SKM-1 treated with dmso at 0.1 percent for 144 hours (cell line): ENCODE measurements around the gene LDB2.
"Not testable (repeated sequence)": the region's sequence is repeated elsewhere in the genome, so short reads cannot be mapped to it uniquely, and the experiment has no call there.

ENCODE experiments used
- DNase-seq: peaks from one replicate; lab custom pipeline; 2025; ENCODE audit not compliant: unreplicated experiment; lab: John Stamatoyannopoulos, UW

The LDB2 gene

DNA sequence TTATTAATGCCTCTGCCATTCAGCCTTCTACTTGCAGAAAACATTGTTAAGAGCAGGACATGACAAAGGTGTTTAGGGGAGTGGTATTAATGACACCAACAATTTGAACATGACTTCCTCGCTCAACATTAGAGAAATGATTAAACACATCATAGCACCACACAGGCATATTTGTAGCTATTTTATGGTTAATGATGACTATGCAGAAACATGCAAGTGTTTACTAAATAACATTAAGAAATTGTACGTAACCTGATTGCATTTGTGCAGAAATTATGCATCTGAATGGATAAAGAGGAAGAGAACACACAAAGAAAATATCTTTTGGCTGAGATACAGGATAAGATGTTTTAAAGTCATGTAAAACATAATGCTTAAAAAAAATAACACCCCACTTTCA is 323.5 kb downstream of the LDB2 start:
- DNase-seq, result no peak

DNA sequence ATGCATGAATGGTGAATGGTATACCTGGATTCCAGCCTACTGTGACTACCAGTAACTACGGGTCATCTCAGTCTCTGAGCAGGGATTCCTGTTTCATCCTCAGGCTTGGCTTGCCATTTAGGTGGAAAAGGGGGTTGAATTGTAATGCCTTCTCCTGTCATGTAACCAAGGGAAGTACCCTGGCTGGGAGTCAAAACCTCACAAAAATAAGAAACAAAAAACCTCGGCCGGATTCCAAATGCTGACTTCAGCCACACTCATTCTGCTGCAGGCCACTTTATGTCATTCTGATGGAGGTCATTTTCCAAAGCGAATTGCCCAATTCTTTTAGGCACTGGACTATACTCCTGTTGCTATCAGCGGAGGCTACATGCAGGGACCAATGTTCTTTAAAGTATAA is 324.7 kb downstream of the LDB2 start:
- DNase-seq, result no peak

GRCh38 chr4:16573206-16573605 is 325.2 kb downstream of the LDB2 start:
- DNase-seq, result no peak

DNA sequence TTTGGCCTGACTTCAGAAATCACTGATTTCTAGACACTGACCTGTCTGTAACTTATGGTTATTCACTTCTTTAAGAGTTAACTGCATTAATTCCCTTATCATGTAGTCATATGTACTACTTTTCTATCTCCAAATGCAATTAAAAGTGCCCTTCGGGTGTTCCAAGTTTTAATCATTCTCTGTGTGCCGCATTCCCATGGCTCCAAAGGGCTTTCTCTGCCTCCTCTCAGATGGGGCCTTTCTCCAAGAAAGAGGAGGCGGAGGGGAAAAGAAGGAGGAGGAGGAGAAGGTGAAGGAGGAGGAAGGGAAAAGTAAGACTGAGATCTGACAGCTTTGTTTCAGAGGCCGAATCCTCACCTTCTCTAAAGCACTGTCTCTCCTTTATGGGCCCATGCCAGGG is 325.8 kb downstream of the LDB2 start:
- DNase-seq, result no peak

DNA sequence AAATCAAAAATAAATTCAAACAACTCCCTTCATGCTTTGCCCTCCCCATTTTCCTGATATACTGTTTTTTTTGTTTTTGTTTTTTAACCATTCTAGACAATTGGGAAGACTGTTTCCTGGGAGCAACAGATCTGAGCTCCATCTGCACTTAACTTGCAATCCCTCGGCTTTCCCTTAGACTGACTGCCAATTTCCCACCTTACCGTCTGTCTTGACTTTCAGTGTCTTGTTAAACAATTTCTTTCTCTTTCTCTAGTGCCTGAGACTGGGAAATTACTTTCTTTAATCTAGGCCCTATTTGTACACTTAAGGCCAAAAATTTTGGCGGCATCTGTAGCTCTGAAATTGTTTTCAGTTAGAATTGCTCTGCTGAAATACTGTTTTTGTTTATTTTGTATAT is 326.3 kb downstream of the LDB2 start:
- no peak for DNase-seq

GRCh38 chr4:16569790-16570189 is 328.7 kb downstream of the LDB2 start:
- no peak for DNase-seq

- DNase-seq, result not testable (repeated sequence)
Observed at GRCh38 chr4:16557316-16557715, 341.1 kb downstream of the LDB2 start.

- DNase-seq, result no peak
Observed at GRCh38 chr4:16555156-16555555, 343.3 kb downstream of the LDB2 start.

DNA sequence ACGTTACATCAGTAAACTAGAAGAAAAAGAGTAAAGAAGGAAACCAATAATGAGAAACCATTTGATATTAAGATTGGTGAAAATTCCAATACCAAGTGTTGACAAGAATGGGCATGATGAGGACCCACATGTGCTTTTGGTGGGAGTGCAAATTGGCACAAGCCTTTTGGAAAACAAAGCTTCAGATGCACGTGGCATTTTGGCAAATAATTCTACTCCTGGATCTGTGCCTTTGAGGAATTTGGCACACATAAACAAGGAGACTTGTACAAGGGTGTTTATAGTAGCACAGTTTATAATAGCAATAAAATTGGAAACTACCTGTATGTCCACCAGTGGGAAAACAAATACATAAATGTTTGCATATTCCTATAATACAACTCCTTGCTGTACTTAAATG is 347.9 kb downstream of the LDB2 start:
- no peak for DNase-seq

- no peak for DNase-seq
Observed at GRCh38 chr4:16545656-16546055, 352.8 kb downstream of the LDB2 start.

DNA sequence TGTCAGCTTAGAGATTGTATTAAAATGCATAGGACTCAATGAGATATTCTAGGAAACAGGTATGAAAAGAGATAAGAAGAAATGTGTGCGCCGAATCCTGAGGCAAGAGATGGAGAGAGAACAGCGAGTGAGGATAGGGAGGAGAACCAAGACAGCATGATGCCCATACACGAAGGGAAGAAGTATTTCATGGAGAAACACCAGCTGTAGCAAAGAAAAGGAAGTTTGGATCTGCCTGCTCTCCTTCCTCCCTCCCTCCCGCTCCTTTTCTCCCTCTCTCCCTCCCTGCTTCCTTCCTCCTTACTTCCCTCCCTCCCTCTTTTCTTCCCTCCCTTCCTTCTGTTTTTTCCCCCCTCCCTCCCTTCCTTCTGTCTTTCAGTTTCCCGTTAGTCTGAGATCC is 353.6 kb downstream of the LDB2 start:
- no peak for DNase-seq

GRCh38 chr4:16544251-16544721 is 354.2 kb downstream of the LDB2 start:
- DNase-seq, result no peak

DNA sequence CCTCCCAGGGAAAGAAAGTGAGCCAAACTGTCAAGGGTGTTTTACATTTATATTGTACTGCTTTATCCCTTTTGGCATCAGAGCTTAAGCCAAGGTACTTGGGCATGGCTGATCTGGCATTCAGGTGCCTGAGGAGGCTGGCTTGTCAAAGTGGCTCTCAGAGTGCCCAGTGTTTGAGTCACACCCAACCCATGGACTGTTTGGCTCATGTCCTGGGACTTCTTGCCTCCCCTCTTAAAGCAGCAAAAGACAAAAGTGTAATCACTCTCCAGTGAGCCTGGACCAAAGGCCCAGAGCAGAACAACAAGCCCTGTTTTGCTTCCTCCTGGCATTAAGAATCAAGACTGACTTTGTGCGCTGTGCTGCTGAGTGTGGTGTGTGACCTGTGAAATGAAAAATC is 360.5 kb downstream of the LDB2 start:
- DNase-seq, result no peak

GRCh38 chr4:16532240-16532970 is 366.0 kb downstream of the LDB2 start:
- DNase-seq, result no peak

DNA sequence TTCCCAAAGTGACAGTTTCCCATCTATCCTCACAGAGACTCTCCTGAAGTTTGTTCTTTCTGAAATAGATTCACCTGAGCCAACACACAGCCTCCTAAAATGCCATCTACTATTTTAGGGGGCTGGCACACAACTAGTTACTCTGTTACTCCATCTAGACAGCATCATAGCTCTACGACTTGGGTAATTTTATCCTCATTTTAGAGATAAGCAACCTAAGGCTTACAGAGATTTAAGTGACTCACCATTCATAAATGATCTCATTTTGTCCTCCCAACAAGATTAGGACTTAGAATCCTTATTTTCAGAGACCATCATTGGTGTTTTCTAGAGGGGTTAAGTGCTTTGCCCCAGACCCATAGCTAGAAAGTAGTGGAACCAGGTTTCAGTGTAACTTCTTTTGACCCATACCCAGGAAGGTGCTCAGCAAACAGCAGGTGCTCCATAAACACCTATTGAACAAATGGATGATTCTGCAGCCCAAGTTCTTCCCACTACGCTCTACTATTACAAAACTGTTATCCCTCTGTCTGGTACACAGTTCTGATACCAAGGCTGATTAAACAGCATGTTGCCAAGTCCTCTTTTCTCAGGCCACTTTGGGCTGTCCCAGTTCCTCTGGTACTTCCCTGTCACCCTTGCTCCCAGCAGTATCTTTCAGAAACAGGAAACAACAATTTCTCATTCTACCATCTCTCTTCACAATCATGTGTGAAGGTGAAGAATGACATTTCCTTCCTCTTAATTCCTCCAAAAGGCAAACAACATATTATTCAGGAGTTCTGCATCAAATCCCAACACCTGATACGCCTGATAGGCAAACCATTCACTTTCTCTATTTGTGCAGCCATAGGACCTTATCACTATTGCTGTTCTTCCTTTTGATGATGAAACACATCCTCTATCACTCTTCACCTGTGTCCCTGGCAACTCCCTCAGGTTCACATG is 367.5 kb downstream of the LDB2 start:
- DNase-seq, result no peak

- no peak for DNase-seq
Observed at GRCh38 chr4:16524911-16525554, 373.4 kb downstream of the LDB2 start.

- DNase-seq, result no peak
Observed at GRCh38 chr4:16524406-16524805, 374.0 kb downstream of the LDB2 start.

- DNase-seq, result not testable (repeated sequence)
Observed at GRCh38 chr4:16523526-16523925, 374.9 kb downstream of the LDB2 start.

DNA sequence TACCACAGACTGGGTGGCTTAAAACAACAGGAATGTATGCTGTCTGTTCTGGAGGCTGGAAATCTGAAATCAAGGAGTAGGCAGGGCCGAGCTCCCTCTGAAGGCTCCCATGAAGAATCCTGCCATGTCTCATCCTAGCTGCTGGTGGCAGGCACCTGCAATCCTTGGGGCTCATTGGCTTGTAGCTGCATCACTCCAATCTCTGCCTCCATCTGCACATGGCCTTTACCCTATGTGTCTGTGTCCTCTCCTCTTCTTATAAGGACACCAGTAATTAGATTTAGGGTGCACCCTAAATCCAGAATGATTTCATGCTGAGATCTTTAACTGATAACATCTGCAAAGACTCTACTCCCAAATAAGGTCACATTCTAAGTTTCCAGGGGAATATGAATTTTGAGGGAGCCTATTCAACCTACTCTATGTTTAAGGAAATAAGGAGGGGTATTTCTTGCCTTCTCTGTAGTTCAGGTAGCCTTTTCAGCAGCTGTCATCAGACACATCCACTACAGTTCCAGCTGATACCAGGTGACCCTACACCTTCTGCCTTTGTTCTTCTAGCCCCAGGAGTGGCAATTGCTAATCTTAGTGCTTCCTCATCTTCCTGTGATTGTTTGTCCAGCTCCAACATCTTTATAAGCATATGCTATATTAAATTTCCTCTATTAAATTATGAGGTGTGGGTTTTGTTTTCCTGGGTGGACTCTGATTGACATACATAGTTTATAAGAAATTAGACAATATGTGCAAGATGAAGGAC is 377.1 kb downstream of the LDB2 start:
- no peak for DNase-seq

GRCh38 chr4:16516796-16517439 is 381.5 kb downstream of the LDB2 start:
- DNase-seq, result no peak
